H9 (cell line): ENCODE results near the gene ABHD16A. TPM values are rescaled to one million over a fixed set of nuclear protein-coding genes. Genes with fewer than 3 reads are reported as not detected.
A peak's percentile ranks its signal among the peaks of the same experiment; 100 is the strongest.

Source experiments
- DNase-seq: peaks from one replicate; pipeline ENCODE4 v3.0.0-alpha.2; 2017
- H2AFZ ChIP-seq: one replicate; pipeline ENCODE4 v1.6.1; 2013; ENCODE audit warnings: mild to moderate bottlenecking, low read length, control low read depth, moderate library complexity
- H2AK5ac ChIP-seq: 2 replicates; pipeline ENCODE4 v1.6.1; 2013; ENCODE audit warnings: low read length, control low read depth, mixed read lengths; ENCODE audit not compliant: insufficient read length
- H2BK120ac ChIP-seq: one replicate; pipeline ENCODE4 v1.6.1; 2013; ENCODE audit warnings: low read depth, mild to moderate bottlenecking, low read length, control low read depth, inconsistent platforms; ENCODE audit not compliant: poor library complexity, severe bottlenecking
- H2BK12ac ChIP-seq: 2 replicates; pipeline ENCODE4 v1.6.1; 2013; ENCODE audit warnings: low read length, control low read depth, mixed read lengths, low read depth; ENCODE audit not compliant: insufficient read length
- H2BK15ac ChIP-seq: 2 replicates; pipeline ENCODE4 v1.6.1; 2013; ENCODE audit warnings: low read depth, low read length, control low read depth
- H2BK20ac ChIP-seq: one replicate; pipeline ENCODE4 v1.6.1; 2013; ENCODE audit warnings: low read depth, mild to moderate bottlenecking, low read length, control low read depth, inconsistent platforms; ENCODE audit not compliant: poor library complexity, severe bottlenecking
- H2BK5ac ChIP-seq: 2 replicates; pipeline ENCODE4 v1.6.1; 2013; ENCODE audit warnings: low read length, control low read depth, mixed read lengths; ENCODE audit not compliant: insufficient read length
- H3K14ac ChIP-seq: 2 replicates; pipeline ENCODE4 v1.6.1; 2013; ENCODE audit warnings: low read length, control low read depth; ENCODE audit not compliant: insufficient read depth
- H3K18ac ChIP-seq: 2 replicates; pipeline ENCODE4 v1.6.1; 2013; ENCODE audit warnings: low read depth, mild to moderate bottlenecking, mixed read lengths, low read length, control low read depth; ENCODE audit not compliant: insufficient read length
- H3K23ac ChIP-seq: 2 replicates; pipeline ENCODE4 v1.6.1; 2013; ENCODE audit warnings: low read length, control low read depth, mixed read lengths, low read depth; ENCODE audit not compliant: insufficient read length
- H3K23me2 ChIP-seq: 2 replicates; pipeline ENCODE4 v1.6.1; 2013; ENCODE audit warnings: low read depth, mild to moderate bottlenecking, mixed read lengths, low read length, control low read depth; ENCODE audit not compliant: insufficient read length, poor library complexity, severe bottlenecking
- H3K27ac ChIP-seq: 2 replicates; pipeline ENCODE4 v1.5.1; 2013; ENCODE audit warnings: low read length, control low read depth, mixed read lengths, low read depth; ENCODE audit not compliant: insufficient read length
- H3K27me3 ChIP-seq: 2 replicates; pipeline ENCODE4 v1.6.1; 2013; ENCODE audit warnings: low read length, control low read depth, inconsistent platforms; ENCODE audit not compliant: insufficient read depth
- H3K4ac ChIP-seq: 2 replicates; pipeline ENCODE4 v1.6.1; 2013; ENCODE audit warnings: low read depth, mild to moderate bottlenecking, control low read depth, inconsistent platforms, low read length, moderate library complexity
- H3K4me1 ChIP-seq: 2 replicates; pipeline ENCODE4 v1.6.1; 2013; ENCODE audit warnings: low read length, control low read depth, inconsistent platforms; ENCODE audit not compliant: insufficient read depth
- H3K4me2 ChIP-seq: 2 replicates; pipeline ENCODE4 v1.6.1; 2013; ENCODE audit warnings: low read length, control low read depth, mixed read lengths; ENCODE audit not compliant: insufficient read length, insufficient read depth
- H3K56ac ChIP-seq: 2 replicates; pipeline ENCODE4 v1.6.1; 2013; ENCODE audit warnings: low read depth, mild to moderate bottlenecking, mixed read lengths, low read length, control low read depth; ENCODE audit not compliant: insufficient read length
- H3K79me1 ChIP-seq: 2 replicates; pipeline ENCODE4 v1.6.1; 2013; ENCODE audit warnings: low read depth, mild to moderate bottlenecking, moderate library complexity, low read length, control low read depth, inconsistent platforms; ENCODE audit not compliant: insufficient read depth, poor library complexity, severe bottlenecking
- H3K79me2 ChIP-seq: 2 replicates; pipeline ENCODE4 v1.6.1; 2013; ENCODE audit warnings: low read length, control low read depth, inconsistent platforms; ENCODE audit not compliant: insufficient read depth
- H3K9ac ChIP-seq: 2 replicates; pipeline ENCODE4 v1.6.1; 2013; ENCODE audit warnings: low read length, control low read depth, mixed read lengths; ENCODE audit not compliant: insufficient read length; ENCODE audit errors: extremely low read depth
- H3K9me3 ChIP-seq: one replicate; pipeline ENCODE4 v1.6.1; 2013; ENCODE audit warnings: low read depth, low read length, inconsistent platforms; ENCODE audit not compliant: control insufficient read depth
- H3T11ph ChIP-seq: one replicate; pipeline ENCODE4 v1.6.1; 2013; ENCODE audit warnings: mild to moderate bottlenecking, low read length, control low read depth, inconsistent platforms
- H4K20me1 ChIP-seq: one replicate; pipeline ENCODE4 v1.6.1; 2013; ENCODE audit not compliant: control insufficient read depth, insufficient read length, insufficient read depth
- H4K5ac ChIP-seq: 2 replicates; pipeline ENCODE4 v1.6.1; 2013; ENCODE audit warnings: low read depth, mild to moderate bottlenecking, mixed read lengths, low read length, control low read depth; ENCODE audit not compliant: insufficient read length
- H4K8ac ChIP-seq: replicated peaks from 2 replicates; pipeline ENCODE4 v1.6.1; 2013; ENCODE audit warnings: low read length, control low read depth, mixed read lengths, low read depth; ENCODE audit not compliant: insufficient read length
- H4K91ac ChIP-seq: 2 replicates; pipeline ENCODE4 v1.6.1; 2013; ENCODE audit warnings: low read depth, mild to moderate bottlenecking, moderate library complexity, mixed read lengths, low read length, control low read depth; ENCODE audit not compliant: insufficient read length
- H3K27ac Mint-ChIP-seq, 3 experiments: 2 replicates in 2 of 3; 3 replicates in 1 of 3; pipeline ENCODE4 v1.8.0; 2020 to 2021; ENCODE audit warnings: mixed read lengths in 3 of 3, mild to moderate bottlenecking in 1 of 3, moderate library complexity in 1 of 3
- H3K27me3 Mint-ChIP-seq: 2 replicates; pipeline ENCODE4 v1.8.0; 2021; ENCODE audit warnings: low read depth, mild to moderate bottlenecking, moderate library complexity, mixed read lengths
- H3K36me3 Mint-ChIP-seq, 3 experiments: 2 replicates in 2 of 3; 3 replicates in 1 of 3; pipeline ENCODE4 v1.8.0; 2020 to 2021; ENCODE audit warnings: low read depth in 3 of 3, mixed read lengths in 3 of 3; ENCODE audit not compliant: insufficient read depth in 1 of 3
- H3K4me1 Mint-ChIP-seq, 2 experiments: 2 replicates each; pipeline ENCODE4 v1.8.0; 2020; ENCODE audit warnings: mixed read lengths in 2 of 2
- H3K4me3 Mint-ChIP-seq, 2 experiments: 2 replicates in 1 of 2; 3 replicates in 1 of 2; pipeline ENCODE4 v1.8.0; 2020 to 2021; ENCODE audit warnings: mild to moderate bottlenecking in 2 of 2, mixed read lengths in 2 of 2, moderate library complexity in 1 of 2
- H3K9me3 Mint-ChIP-seq, 2 experiments: 2 replicates in 1 of 2; 3 replicates in 1 of 2; pipeline ENCODE4 v1.8.0; 2020; ENCODE audit warnings: mild to moderate bottlenecking in 2 of 2, mixed read lengths in 2 of 2, moderate library complexity in 1 of 2
- CTCF ChIP-seq: fragments of 200-600 bp; sonication (generic); conservative IDR thresholded peaks from 3 replicates; pipeline ENCODE4 v1.8.0; 2021; ENCODE audit warnings: antibody characterized with exemption, mild to moderate bottlenecking
- WGBS: extraction: QIAGEN DNeasy Blood & Tissue Kit; methylation state at CpG from one replicate; pipeline ENCODE4 v1.1.7; 2013; ENCODE audit warnings: missing lambda C conversion rate, low lambda C conversion rate, mixed read lengths; ENCODE audit not compliant: insufficient read length; ENCODE audit errors: extremely low coverage; 5-methylcytosine and 5-hydroxymethylcytosine counted together
- total RNA-seq: library from RNA; stranded (reverse); gene quantifications from 2 replicates; pipeline ENCODE4 v1.2.1, GENCODE V29; 2021

ABHD16A gene
- total RNA-seq, 1 experiment from 2014 or later, result 34.4 TPM

- H2BK12ac ChIP-seq, result no peak overlapping the region
- peak overlapping the region in 1 of 2 experiments; percentile 13; a peak in 2 of 5 replicates for H3K4me3 Mint-ChIP-seq
These were observed 15.9 kb upstream of the ABHD16A start for GRCh38 chr6:31719001-31719400.

More at GRCh38 chr6:31719001-31719400, 15.9 kb upstream of the ABHD16A start:
- Histone ChIP-seq H3K14ac (no peak overlapping the region), H2BK120ac (no peak overlapping the region), H2AK5ac (no peak overlapping the region), H3K4ac (no peak overlapping the region), H3T11ph (no peak overlapping the region), H3K79me1 (no peaks in the 10 kb centered on the region), H4K8ac (no peak overlapping the region), H3K27ac (no peak overlapping the region), H3K27me3 (no peaks in the 10 kb centered on the region), H3K23me2 (no peaks in the 10 kb centered on the region), H3K9me3 (no peaks in the 10 kb centered on the region), H3K18ac (no peak overlapping the region), H4K5ac (no peak overlapping the region), H3K79me2 (no peaks in the 10 kb centered on the region), H4K91ac (no peak overlapping the region), H2AFZ (no peak overlapping the region), H2BK15ac (no peak overlapping the region), H2BK5ac (no peak overlapping the region), H3K9ac (no peak overlapping the region), H3K4me2 (no peak overlapping the region), H3K23ac (no peak overlapping the region), H3K4me1 (peaks cover 10% of the 10 kb centered on the region; the same call in 1 of the 2 replicates), H4K20me1 (no peaks in the 10 kb centered on the region), H2BK20ac (no peak overlapping the region), H3K56ac (no peak overlapping the region)
- no peaks in the 10 kb centered on the region for H3K9me3 Mint-ChIP-seq
- no peaks in the 10 kb centered on the region for H3K27me3 Mint-ChIP-seq
- no CpG with 5 or more reads among the region's 6 CpGs for WGBS
- no peaks in the 10 kb centered on the region for H3K36me3 Mint-ChIP-seq
- peak overlapping the region in 2 of 3 experiments; percentile 87 to 90; a peak in 3 of 7 replicates for H3K27ac Mint-ChIP-seq
- peaks cover 27 to 38% of the 10 kb centered on the region in 2 experiments for H3K4me1 Mint-ChIP-seq
- no peak for DNase-seq
- no peak for TF ChIP-seq CTCF
